GM21576 (cell line): ENCODE data around the gene CDC42EP1.
"Not testable (repeated sequence)": the region's sequence is repeated elsewhere in the genome, so short reads cannot be mapped to it uniquely, and the experiment has no call there.

ENCODE experiments used
- ATAC-seq: cut with Tn5 transposase; IDR thresholded peaks from one replicate; pipeline ENCODE4 v1.9.1; 2021; ENCODE audit warnings: mild to moderate bottlenecking, moderate library complexity; ENCODE audit not compliant: unreplicated experiment

Gene CDC42EP1

GRCh38 chr22:37609240-37610152 is 49.2 kb downstream of the CDC42EP1 start:
- ATAC-seq, result no peak

- ATAC-seq, result not testable (repeated sequence)
These were observed 49.8 kb downstream of the CDC42EP1 start for GRCh38 chr22:37610153-37610475.

GRCh38 chr22:37610480-37611129 is 50.3 kb downstream of the CDC42EP1 start:
- no peak for ATAC-seq

- ATAC-seq, result no peak
These were observed 50.9 kb downstream of the CDC42EP1 start for GRCh38 chr22:37611207-37611606.

GRCh38 chr22:37616201-37617083 is 56.2 kb downstream of the CDC42EP1 start:
- ATAC-seq, result no peak

GRCh38 chr22:37617431-37617830 is 57.2 kb downstream of the CDC42EP1 start:
- no peak for ATAC-seq

- ATAC-seq, result no peak
These were observed 57.9 kb downstream of the CDC42EP1 start for GRCh38 chr22:37618072-37618656.

- ATAC-seq, result no peak
These were observed 58.4 kb downstream of the CDC42EP1 start for GRCh38 chr22:37618674-37619073.
